Adrenal gland (tissue), 5 donors: ENCODE measurements around the gene ARHGAP44.

Experiments used
- POLR2A ChIP-seq, 2 donors: fragments of 450-650 bp; IDR thresholded peaks; one replicate each; pipeline ENCODE4 v1.6.1; 2017; ENCODE audit warnings: antibody characterized with exemption in 2 of 2, mild to moderate bottlenecking in 2 of 2, moderate library complexity in 1 of 2
- TF ChIP-seq, protein P1 (sequence below), 6 experiments: fragments of 450-650 bp in 4 of 6; fragments of 200-600 bp in 2 of 6; sonication (generic) in 1 of 6; IDR thresholded peaks; 1 replicate in 5 of 6; 2 replicates in 1 of 6; pipeline versions ENCODE4 v1.5.1 to v1.8.0; 2016 to 2021; ENCODE audit warnings: antibody characterized with exemption in 6 of 6, mild to moderate bottlenecking in 2 of 6, moderate library complexity in 1 of 6
- donor health status: DM: no; HTN: no; CAD: no.

DNA sequence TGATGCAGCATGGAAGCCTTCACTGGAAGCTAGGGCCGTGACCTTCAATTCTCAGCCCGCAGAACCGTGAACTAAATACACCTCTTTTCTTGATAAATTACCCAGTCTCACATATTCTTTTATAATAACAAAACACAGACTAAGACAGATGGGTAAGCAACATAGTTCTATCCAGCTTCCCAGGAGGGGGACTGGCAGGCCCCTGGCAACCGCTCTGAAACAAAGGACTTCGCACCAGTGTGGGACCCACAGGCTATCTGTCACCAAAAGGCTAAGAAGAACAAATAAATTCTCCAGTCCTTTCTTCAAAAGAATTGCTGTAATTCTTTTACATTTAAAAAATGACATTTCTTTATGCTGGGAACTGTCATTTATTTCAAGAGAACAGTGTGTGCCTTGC, 209.6 kb downstream of the ARHGAP44 start:
- TF ChIP-seq, protein P1, sequence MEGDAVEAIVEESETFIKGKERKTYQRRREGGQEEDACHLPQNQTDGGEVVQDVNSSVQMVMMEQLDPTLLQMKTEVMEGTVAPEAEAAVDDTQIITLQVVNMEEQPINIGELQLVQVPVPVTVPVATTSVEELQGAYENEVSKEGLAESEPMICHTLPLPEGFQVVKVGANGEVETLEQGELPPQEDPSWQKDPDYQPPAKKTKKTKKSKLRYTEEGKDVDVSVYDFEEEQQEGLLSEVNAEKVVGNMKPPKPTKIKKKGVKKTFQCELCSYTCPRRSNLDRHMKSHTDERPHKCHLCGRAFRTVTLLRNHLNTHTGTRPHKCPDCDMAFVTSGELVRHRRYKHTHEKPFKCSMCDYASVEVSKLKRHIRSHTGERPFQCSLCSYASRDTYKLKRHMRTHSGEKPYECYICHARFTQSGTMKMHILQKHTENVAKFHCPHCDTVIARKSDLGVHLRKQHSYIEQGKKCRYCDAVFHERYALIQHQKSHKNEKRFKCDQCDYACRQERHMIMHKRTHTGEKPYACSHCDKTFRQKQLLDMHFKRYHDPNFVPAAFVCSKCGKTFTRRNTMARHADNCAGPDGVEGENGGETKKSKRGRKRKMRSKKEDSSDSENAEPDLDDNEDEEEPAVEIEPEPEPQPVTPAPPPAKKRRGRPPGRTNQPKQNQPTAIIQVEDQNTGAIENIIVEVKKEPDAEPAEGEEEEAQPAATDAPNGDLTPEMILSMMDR (IDR thresholded peaks at IDR 0.05), result no peak
- TF ChIP-seq POLR2A (IDR thresholded peaks at IDR 0.05), result no peak
